Ramos (cell line): ENCODE measurements around the gene CCDC149.

Experiments
- in situ Hi-C: fragments of 300-500 bp; cut with MboI; formaldehyde crosslinking; loops from one replicate; pipeline ENCODE4 v1.14.3; 2022; ENCODE audit warnings: low sequenced_read_pairs; ENCODE audit not compliant: unreplicated experiment

Gene CCDC149

GRCh38 chr4:24791043-24791442 lies 121.8 kb downstream of the CCDC149 start:
- in situ Hi-C loops: no loop called here

- in situ Hi-C loops: no loop called here
Measured at GRCh38 chr4:24783506-24783905, 129.3 kb downstream of the CCDC149 start.

GRCh38 chr4:24781999-24782745 lies 130.7 kb downstream of the CCDC149 start:
- in situ Hi-C loops: no loop called here

- in situ Hi-C loops: no loop called here
Measured at GRCh38 chr4:24780936-24781495, 131.8 kb downstream of the CCDC149 start.

- in situ Hi-C loops: no loop called here
Measured at GRCh38 chr4:24778464-24779225, 134.2 kb downstream of the CCDC149 start.

- in situ Hi-C loops: no loop called here
Measured at GRCh38 chr4:24777536-24778463, 135.0 kb downstream of the CCDC149 start.

- in situ Hi-C loops: no loop called here
Measured at GRCh38 chr4:24775750-24776149, 137.1 kb downstream of the CCDC149 start.

- in situ Hi-C loops: no loop called here
Measured at GRCh38 chr4:24775032-24775605, 137.7 kb downstream of the CCDC149 start.

- in situ Hi-C loops: no loop called here
Measured at GRCh38 chr4:24774452-24774851, 138.4 kb downstream of the CCDC149 start.

- in situ Hi-C loops: no loop called here
Measured at GRCh38 chr4:24772952-24773351, 139.9 kb downstream of the CCDC149 start.

- in situ Hi-C loops: no loop called here
Measured at GRCh38 chr4:24772061-24772705, 140.7 kb downstream of the CCDC149 start.

GRCh38 chr4:24771241-24771640 lies 141.6 kb downstream of the CCDC149 start:
- in situ Hi-C loops: no loop called here

- in situ Hi-C loops: no loop called here
Measured at GRCh38 chr4:24770667-24771066, 142.2 kb downstream of the CCDC149 start.

- in situ Hi-C loops: no loop called here
Measured at GRCh38 chr4:24770032-24770584, 142.7 kb downstream of the CCDC149 start.

- in situ Hi-C loops: no loop called here
Measured at GRCh38 chr4:24769571-24769970, 143.3 kb downstream of the CCDC149 start.

GRCh38 chr4:24768604-24769003 lies 144.2 kb downstream of the CCDC149 start:
- in situ Hi-C loops: no loop called here

- in situ Hi-C loops: no loop called here
Measured at GRCh38 chr4:24768006-24768405, 144.8 kb downstream of the CCDC149 start.

GRCh38 chr4:24765376-24765988 lies 147.4 kb downstream of the CCDC149 start:
- in situ Hi-C loops: no loop called here

- in situ Hi-C loops: no loop called here
Measured at GRCh38 chr4:24764345-24764744, 148.5 kb downstream of the CCDC149 start.
